GM21723 (cell line): ENCODE measurements around the gene RPL26.
A peak's percentile ranks its signal among the peaks of the same experiment; 100 is the strongest.
"Not testable (repeated sequence)": the region's sequence is repeated elsewhere in the genome, so short reads cannot be mapped to it uniquely, and the experiment has no call there.

Experiments
- ATAC-seq: cut with Tn5 transposase; IDR thresholded peaks from one replicate; pipeline ENCODE4 v1.9.1; 2021; ENCODE audit warnings: mild to moderate bottlenecking, moderate library complexity; ENCODE audit not compliant: unreplicated experiment

The RPL26 gene

DNA sequence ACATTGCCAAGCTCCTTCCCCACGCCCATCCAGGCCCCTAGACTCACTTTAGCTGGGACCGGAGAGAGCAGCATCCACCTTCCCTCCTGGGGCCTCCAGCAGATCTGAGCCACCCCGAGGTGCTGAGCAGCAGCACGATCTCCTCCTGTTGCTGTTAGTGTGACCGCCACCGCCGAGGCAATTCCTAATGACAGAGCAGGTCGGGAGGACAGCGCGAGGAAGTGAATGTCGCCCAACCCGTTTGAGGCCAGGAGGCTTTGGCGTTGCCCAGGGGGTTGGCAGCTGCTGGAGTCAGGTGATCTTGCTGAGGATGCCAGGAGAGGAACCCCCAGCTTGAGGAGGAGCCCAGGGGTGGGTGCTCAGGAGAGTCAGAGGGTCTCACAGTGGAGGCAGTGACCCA is 14.6 kb upstream of the RPL26 start, which contains the start of gene RNF222:
TSS of gene RNF222 (minus strand) at position 192 of the 400 bp plus-strand sequence. CDS start 4,366 bp downstream, outside the sequence.
- ATAC-seq, result no peak

DNA sequence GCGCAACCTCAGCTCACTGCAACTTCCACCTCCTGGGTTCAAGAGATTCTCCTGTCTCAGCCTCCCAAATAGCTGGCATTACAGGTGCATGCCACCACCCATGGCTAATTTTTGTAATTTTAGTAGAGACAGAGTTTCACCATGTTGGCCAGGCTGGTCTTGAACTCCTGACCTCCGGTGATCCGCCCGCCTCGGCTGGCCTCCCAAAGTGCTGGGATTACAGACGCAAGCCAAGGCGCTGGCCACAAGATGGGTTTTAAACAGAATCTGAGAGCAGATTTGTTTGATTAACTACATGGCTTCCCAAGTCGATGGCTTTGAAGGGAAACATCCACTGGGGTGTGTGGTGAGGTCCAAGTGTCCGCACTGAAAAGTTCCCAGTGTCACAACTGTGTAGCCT is 11.5 kb upstream of the RPL26 start:
- not testable (repeated sequence) for ATAC-seq

DNA sequence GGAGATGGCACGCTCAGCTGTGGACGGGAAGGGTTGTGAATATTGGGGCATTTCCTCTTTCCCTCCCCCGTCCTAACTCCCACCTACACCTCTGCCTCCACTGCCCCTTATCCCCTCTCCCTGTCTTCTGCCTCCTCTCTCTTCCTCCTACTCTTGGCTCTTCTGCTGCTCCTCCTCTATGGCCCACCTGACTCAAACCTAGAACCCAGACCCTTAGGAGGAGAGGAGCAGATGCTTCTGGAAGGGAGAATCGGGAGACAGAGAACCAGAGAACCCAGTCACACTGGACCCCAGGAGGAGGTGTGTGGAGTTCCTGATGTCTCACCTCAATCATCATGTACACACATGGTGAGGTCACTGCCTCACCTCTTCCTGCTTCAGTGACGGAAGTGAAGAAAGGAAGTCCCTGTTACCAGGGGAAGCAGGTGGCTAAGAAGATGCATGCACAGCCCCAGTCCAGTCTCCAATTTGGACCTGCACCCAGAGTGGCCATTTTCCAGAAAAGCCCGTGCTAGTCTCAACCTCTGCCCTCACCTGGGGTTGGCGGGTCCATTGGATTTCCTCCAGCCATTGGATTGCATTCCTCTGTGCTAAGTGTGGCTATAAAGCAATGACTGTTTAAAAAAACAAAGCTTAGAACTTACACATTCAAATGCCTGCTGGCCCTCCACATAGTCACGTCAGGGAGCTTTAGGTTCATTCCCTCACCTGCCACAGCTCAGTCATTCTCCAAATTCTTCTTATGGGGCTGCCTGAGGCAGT is 10.7 kb upstream of the RPL26 start:
- no peak for ATAC-seq

DNA sequence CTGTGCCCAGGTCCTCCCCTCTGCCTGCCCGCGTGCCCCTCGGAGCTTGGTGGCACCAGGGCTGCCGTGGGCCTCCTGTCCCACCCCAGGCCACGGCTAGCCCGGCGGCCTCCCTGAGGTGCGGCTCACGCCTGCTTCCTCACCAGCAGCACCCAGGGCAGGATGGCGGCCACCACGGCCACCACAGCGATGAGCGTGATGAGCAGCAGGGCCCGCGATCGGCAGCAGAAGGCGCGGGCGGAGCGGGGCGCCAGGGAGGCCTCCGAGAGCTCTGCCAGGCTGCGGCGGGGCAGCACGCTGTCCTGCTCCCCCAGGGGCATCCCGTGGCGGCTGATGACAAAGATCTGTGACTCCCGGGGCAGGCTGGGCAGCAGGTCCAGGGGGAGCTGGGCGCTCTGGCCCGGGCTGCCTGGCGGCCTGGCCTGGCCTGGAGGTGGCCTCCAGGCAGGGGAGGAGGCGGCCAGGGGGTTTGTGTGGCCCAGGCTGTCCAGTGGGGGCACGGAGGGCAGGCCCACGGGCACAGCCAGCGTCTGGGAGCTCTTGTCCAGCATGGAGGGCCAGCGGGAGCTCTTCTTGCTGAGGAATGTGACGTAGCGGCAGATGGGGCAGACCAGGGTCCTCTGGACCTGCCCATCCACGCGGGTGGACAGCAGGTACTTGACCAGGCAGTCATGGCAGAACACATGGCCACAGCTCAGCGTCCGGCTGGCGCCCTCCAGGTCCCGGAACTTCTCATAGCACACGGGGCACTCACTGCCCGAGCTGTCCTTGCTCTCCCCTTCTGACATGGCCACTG is 9.9 kb upstream of the RPL26 start:
- ATAC-seq, result no peak

DNA sequence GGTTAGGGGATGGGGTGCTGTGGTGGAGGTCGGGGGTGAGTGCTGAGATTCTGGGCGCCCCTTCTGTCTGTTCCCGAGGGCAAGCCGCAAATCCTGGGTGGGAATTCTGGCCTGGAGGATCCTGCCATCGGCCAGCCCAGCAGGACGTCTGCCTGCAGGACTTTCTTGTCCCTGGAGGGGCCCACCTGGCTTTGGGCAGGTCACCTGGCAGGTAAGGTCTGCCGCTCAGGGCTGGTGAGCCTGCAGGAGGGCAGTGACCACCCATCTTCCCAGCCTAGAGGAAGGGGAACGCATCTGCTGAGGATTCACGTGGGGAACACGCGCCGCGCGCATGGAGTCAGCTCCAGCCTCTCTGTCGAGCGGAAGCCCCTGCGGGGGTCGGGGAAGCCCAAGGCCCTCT is 9.3 kb upstream of the RPL26 start:
- no peak for ATAC-seq

DNA sequence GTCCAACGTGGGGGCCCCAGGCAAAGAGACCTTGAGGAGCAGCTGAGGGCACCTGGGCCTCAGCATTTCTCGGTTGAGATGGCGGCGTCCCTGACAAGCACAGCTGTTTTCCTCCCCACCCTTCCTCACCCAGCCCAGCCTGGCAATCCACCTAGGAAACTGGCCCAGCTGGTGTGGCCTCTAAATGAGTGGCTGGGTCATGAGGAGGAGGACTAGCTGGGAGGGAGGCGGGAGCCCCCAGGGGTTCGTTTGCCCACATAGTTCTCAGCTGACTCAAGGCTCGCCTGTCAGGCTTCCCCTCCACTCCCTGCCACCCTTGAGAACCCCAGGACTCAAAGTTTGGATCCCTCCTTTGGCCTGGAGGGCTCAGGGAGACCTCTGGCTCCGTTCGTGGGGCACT is 8.7 kb upstream of the RPL26 start:
- ATAC-seq, result no peak

DNA sequence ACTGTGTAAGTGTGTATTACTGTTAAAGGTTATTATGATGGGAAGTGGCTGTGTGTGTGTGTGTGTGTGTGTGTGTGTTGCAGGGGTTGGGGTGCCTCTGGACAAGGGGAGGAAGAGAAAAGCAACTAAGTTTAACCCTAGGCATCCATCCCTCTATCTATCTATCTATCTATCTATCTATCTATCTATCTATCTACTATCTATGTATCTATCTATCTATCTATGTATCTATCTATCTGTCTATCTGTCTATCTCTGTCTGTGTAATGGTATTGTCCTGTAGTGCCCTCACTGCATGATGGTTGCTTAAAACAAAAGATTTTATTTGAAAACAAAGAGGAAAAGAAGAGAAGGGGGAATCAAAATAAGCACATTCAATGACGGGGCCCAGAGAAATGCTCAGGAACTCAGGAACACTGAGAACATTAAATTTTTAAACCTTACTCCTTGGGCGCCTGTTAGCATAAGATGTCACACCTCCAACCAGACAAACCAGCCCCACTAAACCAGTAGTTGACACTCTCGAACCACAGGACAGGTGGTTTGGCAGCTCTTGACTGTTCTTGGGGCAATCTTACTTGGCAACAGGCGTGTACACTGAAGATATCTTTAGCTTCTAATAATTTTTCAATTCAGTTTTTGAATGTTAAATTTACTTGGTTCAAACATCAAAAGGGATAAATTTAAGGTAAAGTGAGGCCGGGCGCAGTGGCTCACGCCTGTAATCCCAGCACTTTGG is 5.1 kb upstream of the RPL26 start:
- ATAC-seq, result no peak

DNA sequence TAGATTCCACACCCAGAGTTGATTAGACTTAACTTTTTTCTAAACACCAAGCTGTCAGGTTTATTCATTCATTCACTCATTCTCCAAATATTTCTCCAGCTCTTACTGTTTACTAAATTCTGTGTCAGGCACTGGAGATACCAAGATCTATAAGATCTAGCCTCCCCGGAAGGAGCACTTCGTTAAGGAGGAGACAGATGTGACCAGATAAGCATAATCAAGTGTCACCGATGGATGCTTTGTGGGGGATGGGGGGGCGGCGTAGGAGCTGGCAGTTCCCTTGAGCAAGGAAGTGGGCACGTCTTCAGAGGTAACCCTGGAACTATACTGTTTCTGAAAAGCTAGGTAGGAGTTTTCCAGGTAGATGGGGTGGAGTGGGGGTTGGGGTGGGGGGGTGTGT is 3.8 kb upstream of the RPL26 start:
- ATAC-seq, result no peak

DNA sequence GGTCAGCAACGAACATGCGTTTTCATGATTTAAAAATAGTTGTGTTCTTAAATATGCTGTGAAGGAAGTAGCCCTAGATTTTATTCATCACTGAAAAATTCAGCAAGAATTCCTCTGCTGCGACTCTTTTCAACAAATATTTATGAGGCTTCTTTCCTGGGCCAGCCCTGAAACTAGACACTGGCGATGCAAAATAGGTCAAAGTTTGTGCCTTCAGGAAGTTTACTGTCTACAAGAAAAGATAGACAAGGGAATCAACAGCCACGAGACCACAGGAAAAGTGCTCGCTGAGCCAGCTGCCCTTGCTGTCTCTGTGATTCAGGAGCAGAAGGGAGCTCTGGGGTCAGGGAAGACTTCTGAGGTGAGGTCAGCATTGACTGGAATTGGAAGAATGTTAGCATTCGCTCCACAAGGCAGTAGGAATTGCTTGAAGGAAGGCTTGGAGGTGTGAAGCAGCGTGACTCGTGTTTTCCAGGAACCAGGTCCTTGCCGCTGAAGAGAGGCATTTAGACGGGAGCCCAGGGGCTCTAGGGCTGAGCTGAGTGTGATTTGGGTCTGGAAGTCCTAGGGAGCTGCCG is 1.9 kb upstream of the RPL26 start:
- no peak for ATAC-seq

DNA sequence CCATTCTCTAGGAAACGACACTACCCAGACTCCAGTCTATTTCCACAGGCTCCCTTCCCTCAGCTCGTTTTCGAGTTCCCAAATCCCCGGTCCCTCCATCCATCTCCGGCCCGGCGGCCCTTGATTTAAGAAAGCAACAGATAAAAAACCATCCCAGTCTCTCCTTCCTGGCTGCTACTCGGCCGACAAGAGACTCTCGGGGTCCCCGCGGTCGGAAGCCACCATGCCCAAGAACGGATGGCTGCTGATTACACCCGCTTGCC is 182 bp downstream of the RPL26 start:
- ATAC-seq, result peak; percentile 7

DNA sequence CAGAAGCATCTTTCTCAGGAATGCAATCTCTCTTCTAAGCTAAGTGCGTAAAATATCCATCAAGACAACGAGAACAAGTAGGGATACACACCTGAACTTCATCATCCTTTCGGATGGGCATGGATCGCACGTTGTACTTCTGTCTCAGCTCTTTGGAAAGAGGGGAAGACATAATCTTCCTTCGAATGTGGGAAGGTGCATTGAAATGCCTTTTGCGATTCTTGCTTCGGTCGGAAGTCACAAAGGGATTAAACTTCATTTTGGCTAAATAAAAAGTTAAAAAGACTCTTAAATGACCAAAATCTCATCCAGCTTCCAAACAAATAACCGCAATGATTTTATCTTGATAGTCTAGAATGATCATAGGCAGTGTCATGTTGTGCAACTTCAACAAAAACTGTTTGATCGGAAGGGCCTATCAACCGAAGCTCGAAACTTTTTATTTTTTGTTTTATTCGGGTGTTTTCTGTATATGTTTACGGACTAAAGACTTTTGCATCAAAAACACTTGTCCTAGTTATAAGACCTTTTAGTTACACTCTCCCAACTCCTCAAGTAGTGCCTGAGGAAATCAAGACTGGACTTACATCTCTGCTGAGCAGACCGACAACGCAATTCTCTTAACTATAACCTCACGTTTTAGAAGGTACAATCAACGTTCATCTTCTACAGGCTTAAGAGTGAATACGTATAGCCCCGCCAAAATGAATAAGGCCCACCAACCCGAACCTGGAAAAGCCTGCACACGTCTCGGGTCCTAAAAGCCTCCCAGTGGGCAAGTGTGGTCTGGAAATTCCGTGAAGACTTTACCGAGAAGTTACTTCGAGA is 727 bp downstream of the RPL26 start:
- no peak for ATAC-seq

DNA sequence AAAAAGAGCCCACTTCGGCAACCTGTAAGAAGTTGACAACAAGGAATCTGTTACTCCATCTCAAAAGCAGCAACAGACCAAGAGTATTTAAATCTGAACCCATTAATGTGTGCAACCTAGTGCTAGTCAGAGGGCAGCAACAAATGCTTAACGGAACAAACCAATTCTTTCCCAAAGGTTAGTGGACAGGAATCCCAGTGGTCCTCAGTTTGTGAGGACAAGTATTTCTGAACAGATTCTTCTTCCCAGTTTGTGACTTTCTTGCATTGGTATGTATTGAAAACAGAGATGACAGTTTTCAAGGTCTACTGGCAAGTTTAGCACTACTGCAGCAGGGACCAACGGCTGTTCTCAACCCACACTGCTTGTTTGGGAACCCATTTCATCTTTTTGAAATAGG is 2.9 kb downstream of the RPL26 start:
- no peak for ATAC-seq

DNA sequence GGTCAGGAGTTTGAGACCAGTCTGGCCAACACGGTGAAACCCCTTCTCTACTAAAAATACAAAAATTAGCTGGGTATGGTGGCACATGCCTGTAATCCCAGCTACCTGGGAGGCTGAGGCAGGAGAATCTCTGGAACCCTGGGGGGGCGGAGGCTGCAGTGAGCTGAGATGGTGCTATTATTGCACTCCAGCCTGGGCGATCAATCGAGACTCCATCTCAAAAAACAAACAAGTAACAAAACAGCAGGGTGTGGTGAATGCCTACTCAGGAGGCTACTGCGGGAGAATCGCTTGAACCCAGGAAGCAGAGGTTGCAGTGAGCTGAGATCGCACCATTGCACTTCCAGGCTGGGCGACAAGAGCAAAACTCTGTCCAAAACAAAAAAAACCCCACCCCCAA is 4.9 kb downstream of the RPL26 start:
- not testable (repeated sequence) for ATAC-seq

DNA sequence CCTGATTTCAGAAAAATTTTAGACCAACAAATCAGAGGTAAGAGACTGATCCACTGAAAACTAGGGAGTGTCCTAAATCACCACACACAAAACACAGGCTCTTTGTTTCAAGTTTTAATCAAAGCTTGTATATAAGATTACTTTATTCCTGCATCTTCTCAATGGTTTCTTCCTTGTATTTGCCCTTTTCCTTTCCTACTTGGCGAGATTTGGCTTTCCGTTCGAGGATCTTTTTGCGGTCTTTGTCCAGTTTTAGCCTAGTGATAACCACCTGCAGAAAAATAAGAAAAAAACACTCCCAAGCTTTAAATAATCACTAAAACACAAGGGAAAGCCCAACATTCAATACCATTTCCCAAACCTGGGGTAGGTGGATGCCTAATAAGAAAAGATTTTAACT is 5.6 kb downstream of the RPL26 start:
- no peak for ATAC-seq

DNA sequence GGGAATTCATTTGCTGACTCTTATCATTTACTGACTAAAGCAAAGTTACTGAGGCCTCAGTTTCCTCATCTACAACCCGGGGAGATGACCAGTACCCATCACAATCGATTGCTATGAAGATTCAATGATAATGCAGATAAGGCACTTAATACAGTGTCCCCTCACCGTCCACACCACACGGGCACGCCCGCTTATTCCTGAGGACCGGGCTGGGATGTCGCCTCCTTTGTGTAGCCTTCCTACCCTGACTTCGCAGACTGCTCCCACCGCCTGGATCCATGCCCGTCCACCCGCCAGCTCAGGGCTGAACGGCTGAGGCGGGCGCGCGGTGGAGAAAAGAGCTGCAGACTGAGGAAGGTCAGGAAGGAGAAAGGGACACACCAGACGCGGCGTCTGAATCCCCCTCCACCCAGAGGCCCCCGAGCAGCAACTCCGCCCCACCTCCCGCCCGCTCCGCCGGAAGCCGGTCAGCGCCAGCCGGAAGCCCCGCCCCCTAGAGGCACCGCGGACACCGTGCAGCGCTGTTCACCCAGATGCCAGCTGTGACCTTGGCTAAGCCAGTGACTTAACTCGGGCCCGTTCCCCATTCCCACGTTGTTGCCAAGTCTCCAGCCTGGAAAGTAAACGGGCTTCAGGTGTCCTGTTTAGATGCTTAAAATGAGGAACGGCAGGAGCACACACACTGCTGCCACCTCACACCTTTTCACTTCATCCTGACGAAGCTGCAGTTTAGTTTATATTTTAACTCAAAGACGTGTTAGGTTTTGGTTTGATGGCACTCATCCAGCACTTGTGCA is 6.5 kb downstream of the RPL26 start, which contains the start of gene KRABD2:
TSS of gene KRABD2 (minus strand) at position 434 of the 797 bp plus-strand sequence.
- peak; percentile 90 for ATAC-seq

DNA sequence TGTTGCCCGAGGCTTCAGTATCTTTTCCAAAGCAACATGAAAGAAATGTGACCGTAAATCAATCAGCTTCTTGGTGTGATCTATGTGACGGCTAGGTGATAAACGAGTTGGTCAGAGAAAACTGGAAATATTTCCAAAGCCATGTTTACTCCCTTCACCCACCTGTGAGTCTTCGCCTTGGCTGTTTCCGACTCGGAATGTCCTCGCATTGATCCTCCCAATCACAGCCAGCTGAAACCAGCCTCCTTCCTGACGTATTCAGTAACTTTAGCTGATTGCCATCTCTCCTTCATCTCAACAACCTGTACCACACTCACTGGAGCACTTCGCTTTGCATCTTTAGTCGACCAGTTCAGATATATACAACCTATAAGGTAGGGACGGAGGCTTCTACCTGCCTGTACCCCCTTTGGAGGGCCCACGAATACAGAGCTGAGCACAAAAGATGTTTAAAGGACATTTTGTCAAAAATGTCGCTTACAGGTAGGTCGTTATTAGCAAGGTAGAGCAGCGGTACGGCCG is 7.2 kb downstream of the RPL26 start:
- peak; percentile 3 for ATAC-seq

DNA sequence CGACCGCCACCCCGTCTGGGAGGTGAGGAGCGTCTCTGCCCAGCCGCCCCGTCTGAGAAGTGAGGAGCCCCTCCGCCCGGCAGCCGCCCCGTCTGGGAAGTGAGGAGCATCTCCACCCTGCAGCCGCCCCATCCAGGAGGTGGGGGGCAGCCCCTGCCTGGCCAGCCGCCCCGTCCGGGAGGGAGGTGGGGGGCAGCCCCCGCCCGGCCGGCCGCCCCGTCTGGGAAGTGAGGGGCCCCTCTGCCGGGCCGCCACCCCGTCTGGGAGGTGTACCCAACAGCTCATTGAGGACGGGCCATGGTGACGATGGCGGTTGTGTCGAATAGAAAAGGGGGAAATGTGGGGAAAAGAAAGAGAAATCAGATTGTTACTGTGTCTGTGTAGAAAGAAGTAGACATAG is 9.1 kb downstream of the RPL26 start:
- not testable (repeated sequence) for ATAC-seq

DNA sequence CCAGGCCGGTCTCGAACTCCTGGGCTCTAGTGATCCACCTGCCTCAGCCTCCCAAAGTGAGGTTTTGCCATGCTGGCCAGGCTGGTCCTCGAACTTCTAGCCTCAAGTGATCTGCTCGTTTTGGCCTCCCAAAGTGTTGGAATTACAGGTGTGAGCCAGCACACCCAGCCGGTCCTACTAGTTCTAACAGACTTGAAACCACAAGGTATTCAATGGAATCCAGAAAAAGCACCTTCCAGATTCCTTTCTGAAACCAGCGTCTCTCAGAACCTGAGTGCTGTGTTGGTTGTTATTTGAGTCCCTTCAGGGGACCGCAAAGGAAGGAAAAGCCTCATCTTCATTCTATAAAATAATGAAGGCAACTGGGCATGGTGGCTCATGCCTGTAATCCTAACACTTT is 10.6 kb downstream of the RPL26 start:
- no peak for ATAC-seq

DNA sequence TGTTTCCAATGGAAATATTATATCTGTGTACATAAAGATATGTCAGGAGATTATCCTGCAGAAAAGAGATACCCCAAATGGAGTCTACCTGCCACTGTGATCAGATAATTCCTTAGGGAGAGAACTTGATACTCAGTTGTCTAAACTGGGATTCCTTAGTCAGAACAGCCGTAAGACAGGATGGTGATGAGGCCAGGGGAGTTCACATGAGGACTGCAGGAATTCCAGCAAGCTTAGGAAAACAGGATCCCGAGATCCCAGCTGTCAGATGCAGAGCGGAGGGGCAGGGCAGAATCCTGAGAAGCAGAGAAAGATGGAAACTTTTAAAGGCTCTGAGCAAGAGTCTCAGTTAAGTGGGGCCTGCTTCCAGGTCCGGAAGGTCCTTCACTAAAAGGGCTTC is 11.2 kb downstream of the RPL26 start:
- ATAC-seq, result no peak
